ENCODE data around the gene ALG14.

Gene ALG14

DNA sequence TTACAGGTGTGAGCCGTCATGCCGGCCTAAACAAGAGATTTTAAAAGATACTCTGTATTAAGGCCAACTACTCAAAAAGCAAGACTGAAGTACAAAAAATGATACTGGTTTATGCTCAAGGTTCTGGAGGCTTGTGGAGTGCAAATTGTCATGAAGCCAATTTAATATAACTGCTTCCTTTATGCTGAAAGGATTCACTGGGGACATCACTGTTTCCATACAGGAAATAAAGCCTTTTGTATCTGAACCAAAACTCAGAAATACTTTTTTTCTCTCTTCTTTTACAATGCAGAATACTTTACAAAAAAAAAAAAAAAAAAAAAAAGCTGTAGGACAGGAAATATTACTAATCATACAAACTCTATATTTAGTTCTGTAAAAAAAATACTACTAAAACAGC is 90.4 kb downstream of the ALG14 start:
- no peak for DNase-seq (ENCODE audit: low read depth in 2 of 2)

GRCh38 chr1:94981575-94981973 is 91.2 kb downstream of the ALG14 start:
- DNase-seq (ENCODE audit: low read depth in 2 of 2): no peak

DNA sequence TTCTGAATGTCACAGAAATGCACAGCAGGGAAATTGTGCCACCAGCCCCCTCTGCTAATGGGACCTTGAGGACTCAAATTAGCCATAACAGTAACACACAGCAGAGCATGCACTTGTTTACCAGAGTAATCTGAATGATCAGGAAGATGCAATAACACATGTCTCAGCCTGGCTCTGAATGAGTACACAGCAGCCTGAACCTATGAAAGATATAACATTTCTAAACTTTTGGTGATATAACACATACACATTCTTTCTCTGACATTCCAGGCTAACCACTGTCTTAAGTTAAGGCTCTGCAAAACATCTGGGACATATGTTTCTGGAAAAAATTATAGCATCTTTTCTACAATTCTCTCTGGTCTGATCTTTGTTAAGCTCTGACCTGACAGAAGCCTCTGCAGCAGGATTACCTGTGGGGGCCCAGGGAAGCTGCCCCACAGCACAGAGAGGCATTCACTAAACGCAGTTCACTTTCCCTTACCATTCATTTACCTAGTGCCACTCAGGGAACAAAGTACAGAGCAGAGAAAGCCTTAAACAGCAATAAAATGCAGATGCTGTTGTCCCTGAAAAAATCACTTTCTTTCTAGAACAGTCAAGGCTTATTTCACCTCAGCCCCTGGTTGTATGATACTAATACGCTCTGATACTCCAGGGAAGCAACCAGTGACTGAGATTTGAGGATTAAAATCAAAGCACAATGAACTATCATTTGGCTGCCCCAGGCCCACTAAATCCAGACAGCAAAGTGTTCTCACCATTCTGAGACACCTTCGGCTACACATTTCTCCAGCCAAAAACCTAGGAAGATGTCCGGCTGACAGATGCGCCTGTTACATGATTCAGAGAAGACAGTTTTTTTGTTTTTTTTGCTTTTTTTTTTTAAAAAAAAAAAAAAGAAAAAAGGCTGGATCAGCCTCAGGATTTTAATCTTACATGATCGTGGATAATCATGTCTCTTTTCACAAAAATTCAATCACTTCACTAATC is 91.9 kb downstream of the ALG14 start:
- DNase-seq (ENCODE audit: low read depth in 2 of 2): no peak

DNA sequence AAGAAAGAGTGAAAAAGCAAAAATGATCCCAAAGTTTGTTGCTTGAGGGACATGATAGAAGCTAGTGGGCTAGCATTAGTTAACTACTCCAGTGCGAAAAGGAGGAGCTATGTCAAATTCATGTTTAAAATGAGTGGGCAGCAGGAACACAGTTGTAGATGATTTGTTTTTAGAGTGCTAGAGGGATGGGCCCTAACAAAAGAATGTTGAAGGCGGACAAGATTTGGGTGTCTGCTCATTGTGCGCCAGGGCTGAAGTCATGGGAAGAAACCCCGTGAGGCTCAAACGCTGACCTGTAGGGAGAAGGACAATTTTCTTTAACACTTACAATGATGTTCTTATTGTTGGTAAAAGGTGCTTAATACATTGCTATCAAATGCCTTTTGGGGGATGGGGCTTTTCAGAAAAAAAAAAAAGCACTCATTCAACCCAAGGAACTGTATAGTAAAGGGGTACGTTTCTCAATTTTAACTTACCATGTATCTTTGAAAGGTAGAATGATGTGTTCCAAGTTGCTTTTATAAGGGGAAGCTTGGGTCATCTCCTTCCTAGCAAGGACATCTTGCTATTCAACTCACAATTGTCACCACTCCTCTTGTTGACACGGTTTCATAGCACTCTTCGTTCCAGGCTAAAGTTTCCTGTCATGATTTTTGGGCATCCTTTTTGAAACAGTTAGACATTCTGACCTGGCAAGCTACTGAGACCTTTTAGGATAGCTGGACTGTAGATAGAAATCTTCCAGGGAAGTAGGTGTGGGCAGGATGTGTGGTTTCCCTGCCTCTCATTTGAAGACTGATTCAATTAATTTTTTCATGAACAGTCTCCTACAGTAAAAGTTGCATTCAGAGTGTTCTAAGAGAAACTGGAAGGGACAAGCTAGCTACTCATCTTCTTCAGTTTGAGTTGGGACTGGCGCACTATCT is 92.8 kb downstream of the ALG14 start:
- no peak for DNase-seq (ENCODE audit: low read depth in 2 of 2)

DNA sequence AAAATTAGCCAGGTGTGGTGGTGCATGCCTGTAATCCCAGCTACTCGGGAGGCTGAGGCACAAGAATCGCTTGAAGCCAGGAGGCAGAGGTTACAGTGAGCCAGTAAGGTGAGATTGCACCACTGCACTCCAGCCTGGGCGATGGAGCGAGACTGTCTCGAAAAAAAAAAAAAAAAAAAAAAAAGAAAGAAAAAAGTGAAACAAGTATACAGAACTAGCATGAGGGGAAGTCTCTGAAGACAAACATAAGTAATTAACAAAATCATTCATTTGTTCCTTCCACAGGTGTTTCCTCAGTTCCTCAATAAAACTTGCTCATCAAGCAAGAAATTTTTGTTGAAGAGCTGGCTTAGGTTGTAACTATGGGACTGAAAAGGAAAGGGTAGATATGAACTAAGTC is 93.6 kb downstream of the ALG14 start:
- no peak for DNase-seq (ENCODE audit: low read depth in 2 of 2)

DNA sequence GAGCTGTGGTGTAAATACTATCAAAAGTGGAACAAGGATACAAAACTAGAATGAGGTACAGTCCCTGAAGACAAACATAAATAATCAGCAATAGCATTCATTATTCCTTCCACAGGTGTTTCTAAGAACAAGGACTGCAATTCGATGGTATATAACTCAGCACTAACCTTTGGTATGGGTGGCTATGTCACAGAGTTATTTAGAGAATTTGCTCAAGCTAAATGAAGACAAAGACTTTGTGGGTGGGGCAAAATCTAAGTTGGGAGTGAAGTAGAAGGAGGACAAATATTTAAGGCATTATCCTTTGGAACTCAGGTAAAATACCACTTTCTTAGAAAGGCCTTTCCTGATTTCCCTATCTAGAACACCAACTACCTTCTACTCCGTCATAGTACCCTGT is 94.3 kb downstream of the ALG14 start:
- DNase-seq (ENCODE audit: low read depth in 2 of 2): no peak

GRCh38 chr1:94976971-94977548 is 95.7 kb downstream of the ALG14 start:
- no peak for DNase-seq (ENCODE audit: low read depth in 2 of 2)

GRCh38 chr1:94974824-94975223 is 97.9 kb downstream of the ALG14 start:
- no peak for DNase-seq (ENCODE audit: low read depth in 2 of 2)

- no peak for DNase-seq (ENCODE audit: low read depth in 2 of 2)
Observed at GRCh38 chr1:94974241-94974640, 98.5 kb downstream of the ALG14 start.

GRCh38 chr1:94973309-94973922 is 99.3 kb downstream of the ALG14 start:
- DNase-seq (ENCODE audit: low read depth in 2 of 2): no peak

- DNase-seq (ENCODE audit: low read depth in 2 of 2): no peak
Observed at GRCh38 chr1:94971491-94971924, 101.2 kb downstream of the ALG14 start.

GRCh38 chr1:94970783-94971182 is 102.0 kb downstream of the ALG14 start:
- no peak for DNase-seq (ENCODE audit: low read depth in 2 of 2)

DNA sequence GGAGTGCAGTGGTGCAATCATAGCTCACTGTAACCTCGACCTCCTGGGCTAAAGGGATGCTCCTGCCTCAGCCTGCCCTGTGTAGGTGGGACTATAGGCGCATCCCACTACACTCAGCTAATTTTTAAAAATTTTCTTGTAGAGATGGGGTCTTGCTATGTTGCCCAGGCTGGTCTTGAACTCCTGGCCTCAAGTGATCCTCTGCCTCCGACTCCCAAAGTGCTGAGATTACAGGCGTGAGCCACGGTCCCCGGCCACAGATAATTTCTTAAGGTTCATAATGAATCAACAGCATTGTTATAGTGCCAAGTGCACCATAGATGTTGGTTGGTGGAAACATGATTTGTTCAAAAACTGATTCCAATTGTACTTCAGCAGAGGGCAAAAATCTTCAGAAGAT is 103.6 kb downstream of the ALG14 start:
- no peak for DNase-seq (ENCODE audit: low read depth in 2 of 2)

DNA sequence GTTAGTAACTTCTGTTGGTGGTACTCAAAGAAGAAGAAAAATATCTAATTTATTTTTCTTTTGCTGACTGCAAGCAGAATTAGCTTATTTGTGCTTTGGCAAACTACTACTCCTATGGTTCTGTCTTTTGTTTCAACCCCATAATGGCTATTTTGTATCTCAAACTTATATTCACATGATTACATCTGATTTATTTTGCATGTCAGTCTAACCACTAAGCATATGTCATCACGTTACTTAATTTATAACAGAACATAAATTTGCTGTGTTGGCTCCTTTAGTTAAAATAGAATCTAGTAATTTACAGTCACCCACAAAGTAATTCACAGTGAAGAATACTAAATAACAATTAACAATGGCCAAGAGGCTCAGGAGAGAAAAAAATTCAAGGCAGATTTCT is 106.7 kb downstream of the ALG14 start:
- no peak for DNase-seq (ENCODE audit: low read depth in 2 of 2)

DNA sequence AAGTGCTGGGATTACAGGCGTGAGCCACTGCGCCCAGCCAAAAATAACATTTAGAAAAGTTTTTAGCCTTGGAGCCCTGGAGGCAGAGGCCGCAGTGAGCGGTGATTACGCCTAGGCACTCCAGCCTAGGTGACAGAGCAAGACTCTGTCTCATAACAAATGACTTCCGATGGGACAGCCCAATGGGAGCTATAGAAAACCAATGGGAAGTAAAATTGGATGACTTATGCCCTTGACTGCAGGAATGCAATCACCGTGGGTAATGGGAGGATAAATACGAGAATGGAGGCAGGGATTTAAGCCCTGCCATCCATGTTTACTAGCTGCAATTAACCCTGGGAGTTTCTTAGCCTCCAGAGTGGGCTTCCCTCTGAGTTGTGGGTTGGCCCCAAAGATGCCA is 108.9 kb downstream of the ALG14 start:
- DNase-seq (ENCODE audit: low read depth in 2 of 2): no peak

DNA sequence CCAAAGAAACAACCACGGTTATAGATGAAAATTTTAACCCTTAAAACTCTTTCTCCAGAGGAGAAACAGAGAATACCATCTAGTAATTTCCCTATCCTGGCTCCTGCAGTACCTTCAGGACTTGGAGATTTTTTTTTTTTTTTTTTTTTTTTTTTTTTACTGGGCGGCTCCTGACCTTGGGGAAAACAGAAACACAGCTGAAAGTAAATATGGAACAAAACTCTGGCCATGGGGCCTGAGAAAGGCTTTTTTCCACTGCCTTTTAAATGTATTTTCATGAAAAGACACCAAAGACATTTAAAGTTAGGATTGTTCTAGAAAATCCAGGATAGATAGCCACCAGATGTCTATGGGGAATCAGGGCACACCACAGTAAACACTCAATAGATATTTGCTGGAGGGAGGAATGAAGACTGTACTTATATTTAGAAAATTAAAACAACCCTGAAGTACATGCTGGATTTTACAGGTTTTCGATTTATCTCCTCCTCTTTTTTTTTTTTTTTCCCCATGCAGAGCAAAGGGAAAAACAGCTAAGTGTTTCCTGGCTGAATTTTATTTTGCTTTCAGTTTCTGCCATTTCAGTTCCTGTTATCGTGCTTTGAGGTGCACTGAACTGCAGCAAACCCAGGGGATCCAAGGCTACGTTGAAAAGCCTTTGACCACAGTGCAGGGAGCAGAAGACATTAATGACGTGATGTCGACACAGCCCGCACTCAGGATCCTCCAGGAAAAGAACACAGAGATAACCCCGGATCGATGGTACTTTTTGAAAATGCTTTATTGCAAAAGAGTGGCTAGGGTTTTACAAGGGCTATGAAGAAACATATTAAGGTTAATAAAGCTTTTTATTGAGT is 110.1 kb downstream of the ALG14 start:
- peak; percentile 4 to 5 for DNase-seq (ENCODE audit: low read depth in 2 of 2)

DNA sequence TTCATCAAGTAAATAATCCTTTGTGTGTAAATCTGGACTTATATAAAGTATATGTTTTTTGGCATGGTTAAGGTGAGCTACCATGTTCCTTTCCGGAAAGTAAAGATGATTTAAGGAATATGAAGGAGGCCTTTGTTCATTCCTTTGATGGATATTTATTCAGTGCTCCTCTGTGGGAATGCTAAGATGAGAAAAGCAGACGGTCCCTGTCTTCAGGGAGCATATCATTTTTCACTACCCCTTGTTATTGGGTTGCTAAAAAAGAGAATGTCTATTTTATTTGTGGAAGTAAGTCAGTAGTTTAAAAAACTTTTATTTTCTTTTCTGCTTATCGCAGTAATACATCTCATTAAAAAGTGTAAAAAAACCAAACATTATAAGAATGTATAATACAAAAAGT is 110.8 kb downstream of the ALG14 start:
- no peak for DNase-seq (ENCODE audit: low read depth in 2 of 2)

DNA sequence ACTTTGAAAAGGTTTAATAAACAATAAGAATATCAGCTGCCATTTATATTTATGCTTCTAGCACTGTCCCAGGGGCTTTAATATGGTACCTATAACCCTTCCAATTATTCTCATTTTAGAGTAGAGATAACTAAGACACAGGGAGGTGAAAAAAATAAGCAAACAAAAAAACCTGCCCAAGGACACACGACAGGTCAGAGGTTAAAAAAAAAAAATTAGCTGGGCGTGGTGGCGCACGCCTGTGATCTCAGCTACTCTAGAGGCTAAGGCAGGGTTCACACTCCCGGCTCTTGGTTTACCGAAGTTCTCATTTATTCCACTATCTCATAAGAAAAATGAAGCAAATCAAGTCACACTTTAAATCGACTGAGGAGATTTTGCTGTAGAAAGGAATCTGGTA is 111.2 kb downstream of the ALG14 start:
- no peak for DNase-seq (ENCODE audit: low read depth in 2 of 2)

GRCh38 chr1:94958081-94958480 is 114.7 kb downstream of the ALG14 start:
- no peak for DNase-seq (ENCODE audit: low read depth in 2 of 2)

DNA sequence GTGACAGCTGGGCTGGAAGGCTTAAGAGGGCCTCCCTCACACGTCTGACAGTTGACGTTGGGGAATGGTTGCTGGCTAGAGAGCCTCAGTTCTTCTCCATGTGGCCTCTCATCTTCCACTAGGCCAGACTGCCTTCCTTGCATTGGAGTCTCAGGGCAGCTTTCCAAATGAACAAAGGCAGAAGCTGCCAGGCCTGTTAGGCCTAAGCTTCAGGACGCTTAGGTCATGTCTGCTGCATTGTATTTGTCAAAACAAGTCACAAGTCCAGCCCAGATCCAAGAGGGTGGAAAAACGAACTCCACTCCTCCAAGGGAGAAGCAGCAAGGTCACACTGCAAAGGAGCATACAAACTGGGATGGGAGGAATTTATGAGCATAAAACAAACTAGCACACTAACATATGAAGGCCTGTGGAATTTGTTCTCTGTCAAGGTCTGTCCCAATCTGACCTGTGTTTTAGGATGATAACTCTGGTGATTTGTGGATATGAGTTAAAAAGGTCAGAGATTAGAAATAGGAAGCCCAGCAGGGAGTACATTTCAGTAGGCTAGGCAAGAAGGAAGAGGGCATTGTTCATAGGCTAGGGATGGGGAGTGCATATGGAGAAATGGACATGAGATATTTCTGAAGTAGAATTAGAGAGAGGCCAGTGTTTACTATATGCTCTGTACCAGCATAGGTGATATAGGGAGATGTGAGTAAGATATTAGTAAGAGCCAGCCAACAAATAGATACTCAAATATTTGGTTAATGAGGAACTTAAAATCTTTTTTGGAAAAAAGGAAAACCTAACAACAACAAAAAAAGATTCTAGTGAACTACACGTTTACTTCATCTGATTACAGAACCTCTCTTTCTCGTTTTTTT is 116.8 kb downstream of the ALG14 start:
- no peak for DNase-seq (ENCODE audit: low read depth in 2 of 2)

All from stimulated activated CD4-positive, alpha-beta T cell treated with anti-CD3 and anti-CD28 coated beads, Interleukin-15, amount 100 ng/mL, for 48 hours (primary cell).